ENCODE measurements around the gene PTPRN2. TPM values are rescaled to one million over a fixed set of nuclear protein-coding genes. Genes with fewer than 3 reads are reported as not detected.

The PTPRN2 gene
- total and polyA plus RNA-seq, 9 of the 15 experiments (the other 6 are each of a cell fraction or from before 2014, with no cell fraction given): not detected

DNA sequence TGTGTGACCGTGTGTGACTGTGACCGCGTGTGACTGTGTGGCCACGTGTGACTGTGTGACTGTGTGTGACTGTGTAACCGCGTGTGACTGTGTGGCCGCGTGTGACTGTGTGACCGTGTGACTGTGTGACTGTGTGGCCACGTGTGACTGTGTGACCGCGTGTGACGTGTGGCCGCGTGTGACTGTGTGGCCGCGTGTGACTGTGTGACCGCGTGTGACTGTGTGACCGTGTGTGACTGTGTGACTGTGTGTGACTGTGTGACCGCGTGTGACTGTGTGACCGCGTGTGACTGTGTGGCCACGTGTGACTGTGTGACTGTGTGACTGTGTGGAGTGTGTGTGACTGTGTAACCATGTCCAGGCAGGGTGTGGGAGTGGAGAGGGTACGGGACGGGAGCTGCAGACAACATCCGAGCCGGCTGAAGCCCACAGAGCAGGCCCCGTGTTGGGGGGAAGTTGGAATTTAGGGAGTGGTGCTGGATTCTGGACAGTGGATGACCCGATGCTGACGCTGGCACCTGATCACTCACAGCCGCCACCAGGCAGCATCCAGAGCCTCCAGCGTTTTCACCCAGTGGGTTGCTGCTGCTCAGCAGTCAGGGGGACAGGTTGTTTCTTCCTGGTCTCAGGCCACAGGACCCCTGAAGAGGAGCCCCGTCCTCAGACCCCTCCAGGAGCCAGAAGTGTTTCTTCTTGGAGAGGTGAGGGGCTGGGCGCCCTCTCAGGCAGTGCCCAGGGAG is 747.3 kb downstream of the PTPRN2 start (continued):
- TF ChIP-seq HNRNPK (IDR thresholded peaks at IDR 0.05; ENCODE audit: low read depth, low read length, poor library complexity, severe bottlenecking) (no peak), KLF6 (CRISPR knock-in tag; IDR thresholded peaks at IDR 0.05; ENCODE audit: borderline replicate concordance) (no peak), ZC3H8 (IDR thresholded peaks at IDR 0.05) (no peak), GABPB2 (CRISPR knock-in tag; conservative IDR thresholded peaks at IDR 0.05) (no peak), ZNF324 (CRISPR knock-in tag; IDR thresholded peaks at IDR 0.05) (no peak)
- TF ChIP-seq, protein P1, sequence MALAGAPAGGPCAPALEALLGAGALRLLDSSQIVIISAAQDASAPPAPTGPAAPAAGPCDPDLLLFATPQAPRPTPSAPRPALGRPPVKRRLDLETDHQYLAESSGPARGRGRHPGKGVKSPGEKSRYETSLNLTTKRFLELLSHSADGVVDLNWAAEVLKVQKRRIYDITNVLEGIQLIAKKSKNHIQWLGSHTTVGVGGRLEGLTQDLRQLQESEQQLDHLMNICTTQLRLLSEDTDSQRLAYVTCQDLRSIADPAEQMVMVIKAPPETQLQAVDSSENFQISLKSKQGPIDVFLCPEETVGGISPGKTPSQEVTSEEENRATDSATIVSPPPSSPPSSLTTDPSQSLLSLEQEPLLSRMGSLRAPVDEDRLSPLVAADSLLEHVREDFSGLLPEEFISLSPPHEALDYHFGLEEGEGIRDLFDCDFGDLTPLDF (CRISPR knock-in tag; IDR thresholded peaks at IDR 0.05): no peak

DNA sequence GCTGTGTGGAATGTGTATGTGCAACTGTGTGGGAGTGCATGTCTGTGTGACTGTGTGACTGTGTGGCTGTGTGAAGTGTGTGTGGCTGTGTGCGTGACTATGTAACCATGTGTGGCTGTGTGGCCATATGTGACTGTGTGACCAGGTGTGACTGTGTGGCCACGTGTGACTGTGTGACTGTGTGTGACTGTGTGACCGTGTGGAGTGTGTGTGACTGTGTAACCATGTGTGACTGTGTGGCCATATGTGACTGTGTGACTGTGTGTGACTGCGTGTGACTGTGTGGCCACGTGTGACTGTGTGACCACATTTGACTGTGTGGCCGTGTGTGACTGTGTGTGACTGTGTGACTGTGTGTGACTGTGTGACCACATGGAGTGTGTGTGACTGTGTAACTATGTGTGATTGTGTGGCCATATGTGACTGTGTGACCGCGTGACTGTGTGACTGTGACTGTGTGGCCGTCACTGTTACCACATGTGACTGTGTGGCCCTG is 747.9 kb downstream of the PTPRN2 start:
- no peak overlapping the region for H3K9ac ChIP-seq (ENCODE audit: insufficient read depth in 1 of 2, low read depth in 2 of 2, low read length in 2 of 2)
- H3K4me2 ChIP-seq (ENCODE audit: insufficient read depth, low read length): no peak overlapping the region; the same call in 1 of the 2 replicates
- no peaks in the 10 kb centered on the region for H3K36me3 ChIP-seq (ENCODE audit: control insufficient read depth, insufficient read depth, low read length)
- H3K27ac ChIP-seq (ENCODE audit: extremely low read depth, low read depth, low read length): no peak overlapping the region; the same call in 2 of the 3 replicates
- 0 out of 5 replicates have a peak, but pooled peaks cover 0 to 2% of the 10 kb centered on the region in 2 experiments for H3K4me1 ChIP-seq (replicated peaks in 1 of 2; ENCODE audit: control insufficient read depth in 2 of 2, insufficient read depth in 2 of 2, low read length in 2 of 2)
- no peak for ATAC-seq
- H3K4me3 ChIP-seq: no peak overlapping the region
- ChIA-PET POLR2A (no interaction called here), CTCF (ENCODE audit: low intra/inter-chr PET ratio) (no interaction called here)
- H3K27me3 ChIP-seq (ENCODE audit: control insufficient read depth in 2 of 2, insufficient read depth in 2 of 2, low read length in 2 of 2): peaks cover 30 to 42% of the 10 kb centered on the region in 2 experiments
- BruUV-seq (replicated peaks): no TSS peak
- DNase-seq (ENCODE audit: extremely low read depth in 1 of 4, low spot score in 3 of 4): no peak
- no peaks in the 10 kb centered on the region for H3K79me2 ChIP-seq (ENCODE audit: control insufficient read depth, insufficient read depth, low read length)
- peaks cover 10% of the 10 kb centered on the region; the same call in 1 of the 2 replicates for H3K9me3 ChIP-seq (replicated peaks; ENCODE audit: control insufficient read depth, insufficient read depth, low read depth, low read length)
- no peak overlapping the region for H2AFZ ChIP-seq (ENCODE audit: low read depth, low read length)
- no peaks in the 10 kb centered on the region for H3K9me1 ChIP-seq (ENCODE audit: control insufficient read depth, insufficient read depth, low read length)
- FAIRE-seq: peak; percentile 56
- peaks cover 4% of the 10 kb centered on the region; the same call in 1 of the 2 replicates for H4K20me1 ChIP-seq (replicated peaks; ENCODE audit: control insufficient read depth, insufficient read depth, low read length)
- WGBS (ENCODE audit: insufficient coverage, low coverage, missing lambda C conversion rate): 12% methylated on average over 9 of the region's 9 CpGs
- intact Hi-C loops (cut with micrococcal nuclease): no loop called here
- in situ Hi-C loops (cut with MboI): no loop called here
- TF ChIP-seq ZNF280A (IDR thresholded peaks at IDR 0.05; ENCODE audit: low read depth, partially characterized antibody) (no peak), CREB3L1 (IDR thresholded peaks at IDR 0.05; ENCODE audit: borderline replicate concordance, low read depth) (no peak), SMAD4 (CRISPR knock-in tag; conservative IDR thresholded peaks at IDR 0.05) (no peak), HDAC8 (tag; IDR thresholded peaks at IDR 0.05) (no peak), ELF2 (CRISPR knock-in tag; IDR thresholded peaks at IDR 0.05) (no peak), CBFA2T2 (conservative IDR thresholded peaks at IDR 0.05) (no peak), ZNF696 (CRISPR knock-in tag; conservative IDR thresholded peaks at IDR 0.05) (no peak), VEZF1 (CRISPR knock-in tag; IDR thresholded peaks at IDR 0.05) (no peak), POLR3G (IDR thresholded peaks at IDR 0.05; ENCODE audit: extremely low read depth, insufficient read length, insufficient replicate concordance) (no peak)
